Frontal cortex (tissue), 4 donors: ENCODE measurements around the gene TXNRD3. TPM values are rescaled to one million over a fixed set of nuclear protein-coding genes. Genes with fewer than 3 reads are reported as not detected.
"Not testable (repeated sequence)": the region's sequence is repeated elsewhere in the genome, so short reads cannot be mapped to it uniquely, and the experiment has no call there.

ENCODE experiments used
- DNase-seq, 2 donors: peaks; one replicate each; pipeline ENCODE4 v3.0.0; 2012; ENCODE audit warnings: low spot score in 2 of 2
- FAIRE-seq: peaks from 2 replicates; lab custom pipeline; 2012; peaks lifted over from hg19 to GRCh38; lab: Jason Lieb, UNC
- total RNA-seq: library from RNA; depleted of rRNA; stranded (reverse); fragments of >200 nt; gene quantifications from one replicate; pipeline ENCODE4 v1.2.3, GENCODE V29; 2014
- donor health status: control.
- donor health status: control.
- donor health status: control.

TXNRD3 gene
- total RNA-seq, 1 donor from 2014 or later, result 19.2 TPM

DNA sequence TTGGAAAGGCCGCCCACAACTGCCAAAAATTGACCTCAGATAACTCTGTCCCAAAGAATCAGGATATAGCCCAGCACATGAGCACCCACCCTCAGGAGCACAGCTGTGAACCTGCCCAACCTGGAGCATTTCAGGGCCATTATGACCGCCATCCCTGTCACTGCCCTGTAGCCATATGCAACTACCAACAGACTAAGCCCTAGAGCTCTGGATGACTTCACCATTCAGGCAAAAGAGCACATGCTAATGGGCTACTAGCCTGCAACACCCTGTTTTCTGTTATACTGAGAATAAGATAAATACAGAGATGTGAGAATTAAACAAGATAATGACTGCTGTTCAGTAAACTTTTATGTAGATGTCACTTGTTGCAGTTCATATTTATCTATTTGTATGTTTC lies 45.0 kb downstream of the TXNRD3 start:
- FAIRE-seq (no peak), DNase-seq (no peak)

DNA sequence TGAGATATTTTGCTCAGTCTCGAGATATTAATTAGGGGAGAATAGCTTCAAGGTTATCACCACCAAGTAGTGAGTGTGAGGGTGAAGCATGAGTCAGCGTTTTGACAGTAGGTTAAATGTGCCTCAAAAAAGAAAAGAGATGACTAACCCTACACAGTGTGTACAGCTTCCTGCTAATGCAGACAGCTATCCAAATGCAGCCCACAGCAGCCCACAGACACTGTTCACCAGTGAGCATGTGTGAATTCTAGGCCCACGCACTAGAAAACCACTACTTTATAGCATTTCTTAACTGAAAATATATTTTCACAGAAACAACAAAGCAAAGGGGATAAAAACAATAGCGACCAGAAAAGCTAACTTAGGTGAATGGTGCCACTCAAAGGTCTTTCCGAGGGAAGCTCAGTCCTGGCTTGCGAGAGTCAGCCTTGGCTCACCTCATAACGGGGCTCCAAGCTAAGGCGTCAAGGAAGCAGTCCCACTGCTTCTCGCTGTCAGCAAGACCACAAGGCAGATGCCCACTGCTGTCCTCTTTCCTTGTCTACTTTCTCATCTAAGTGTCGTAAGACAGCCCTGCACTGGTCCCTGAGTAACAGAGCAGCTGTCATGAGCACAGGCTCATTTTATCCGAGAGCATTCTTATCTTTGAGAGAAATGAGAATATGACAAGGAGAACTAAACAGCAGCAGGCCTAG lies 47.6 kb downstream of the TXNRD3 start:
- peak in 1 of 2 donors; percentile 20 for DNase-seq
- FAIRE-seq, result no peak

DNA sequence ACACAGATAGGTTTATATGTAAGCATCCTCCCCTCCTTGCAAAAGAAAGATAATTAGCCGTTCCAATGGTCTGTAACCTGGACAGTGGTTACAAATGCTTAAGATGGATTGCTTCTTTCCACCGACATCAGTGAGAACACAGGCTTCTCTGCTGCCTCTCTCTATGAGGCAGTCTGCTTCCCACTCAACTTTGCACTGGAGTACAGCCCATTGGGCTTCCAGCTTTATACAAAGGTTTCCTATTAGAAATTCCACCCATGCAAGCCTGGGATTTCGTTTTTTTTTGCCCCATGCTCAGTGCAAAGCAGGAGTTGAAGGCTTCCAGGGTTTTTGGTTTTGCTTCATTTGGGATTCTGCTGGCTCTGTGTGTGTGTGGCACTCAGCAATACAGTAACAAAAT lies 48.9 kb downstream of the TXNRD3 start:
- FAIRE-seq, result no peak
- peak in 1 of 2 donors; percentile 9 for DNase-seq

DNA sequence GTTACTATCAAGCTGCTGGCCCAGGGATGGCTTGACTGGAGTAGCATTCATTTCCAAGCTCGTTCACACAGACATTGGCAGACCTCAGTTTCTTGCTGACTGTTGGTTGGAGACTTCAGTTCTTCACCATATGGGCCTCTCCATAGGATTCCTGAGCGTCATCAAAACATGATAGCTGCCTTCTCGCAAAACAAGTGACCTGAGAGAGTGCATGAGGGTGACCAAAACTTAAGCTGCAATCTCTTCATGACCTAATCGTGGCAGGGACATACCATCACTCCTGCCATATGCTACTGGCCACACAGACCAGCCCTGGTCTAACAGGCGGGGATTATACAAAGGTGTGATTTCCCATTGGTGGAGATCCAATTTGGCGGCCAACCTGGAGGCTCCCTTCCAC lies 50.2 kb downstream of the TXNRD3 start:
- FAIRE-seq (no peak), DNase-seq (no peak)

DNA sequence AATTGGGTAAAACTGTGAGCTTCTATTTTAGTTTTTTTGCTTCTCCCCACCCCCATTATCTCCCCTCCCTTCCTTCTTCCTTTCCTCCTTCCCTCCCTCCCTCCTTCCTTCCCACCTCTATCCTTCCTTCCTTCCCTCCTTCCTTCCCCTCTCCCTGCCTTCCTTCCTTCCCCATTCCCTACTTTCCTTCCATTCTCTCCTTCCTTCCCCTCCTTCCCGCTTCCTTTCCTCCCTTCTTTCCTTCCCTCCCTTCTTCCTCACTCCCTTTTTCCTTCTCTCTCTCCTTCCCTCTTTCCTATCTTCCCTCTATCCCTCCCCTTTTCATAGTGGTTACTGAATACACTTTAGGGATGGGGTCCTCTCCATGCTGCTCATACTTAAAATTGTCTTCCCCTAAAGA lies 55.8 kb downstream of the TXNRD3 start:
- FAIRE-seq, result no peak
- no peak for DNase-seq

DNA sequence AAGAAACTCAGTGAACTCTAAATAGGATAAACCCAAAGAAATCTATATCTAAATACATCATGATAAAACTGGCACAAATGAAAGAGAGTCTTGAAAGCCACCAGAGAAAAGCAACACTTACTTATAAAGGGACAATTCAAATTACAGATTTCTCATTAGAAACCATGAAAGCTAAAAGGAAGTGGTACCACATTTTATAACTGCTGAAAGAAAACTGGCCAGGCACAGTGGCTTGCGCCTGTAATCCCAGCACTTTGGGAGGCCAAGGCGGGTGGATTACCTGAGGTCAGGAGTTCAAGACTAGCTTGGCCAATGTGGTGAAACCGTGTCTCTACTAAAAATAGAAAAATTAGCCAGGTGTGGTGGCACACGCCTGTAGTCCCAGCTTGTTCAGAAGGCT lies 59.4 kb downstream of the TXNRD3 start:
- not testable (repeated sequence) for DNase-seq, FAIRE-seq

DNA sequence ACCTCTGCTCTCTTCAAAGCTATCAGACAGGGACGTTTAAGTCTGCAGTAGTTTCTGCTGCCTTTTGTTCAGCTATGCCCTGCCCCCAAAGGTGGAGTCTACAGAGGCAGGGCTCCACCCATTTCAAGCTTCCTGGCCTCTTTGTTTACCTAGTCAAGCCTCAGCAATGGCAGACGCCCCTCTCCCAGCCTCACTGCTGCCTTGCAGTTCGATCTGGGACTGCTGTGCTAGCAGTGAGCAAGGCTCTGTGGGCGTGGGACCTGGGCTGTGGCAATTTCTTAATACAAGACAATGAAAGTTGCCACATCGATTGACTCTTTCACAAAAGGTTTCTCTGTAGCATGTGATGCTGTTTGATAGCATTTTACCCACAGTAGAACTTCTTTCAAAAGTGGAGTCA lies 63.4 kb downstream of the TXNRD3 start:
- not testable (repeated sequence) for DNase-seq, FAIRE-seq

DNA sequence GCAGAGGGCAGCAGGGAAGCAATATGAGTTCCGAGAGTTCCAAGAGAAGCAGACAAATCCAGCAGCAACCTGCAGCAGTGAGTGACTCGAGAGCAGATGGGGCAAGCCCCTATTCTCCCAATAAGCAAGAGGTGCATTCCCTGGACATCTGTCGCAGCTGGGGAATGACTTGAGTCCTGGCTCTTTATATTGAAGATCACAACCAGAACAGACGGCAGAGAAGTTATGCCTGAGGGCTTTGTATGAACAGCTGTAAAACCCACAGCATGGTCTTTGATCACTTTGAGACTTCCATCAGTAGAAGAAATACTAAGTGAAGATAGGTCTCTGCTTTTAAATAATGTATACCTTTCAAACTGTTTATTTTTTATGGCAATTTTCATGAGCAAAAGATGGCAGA lies 72.6 kb downstream of the TXNRD3 start:
- DNase-seq (no peak), FAIRE-seq (no peak)

DNA sequence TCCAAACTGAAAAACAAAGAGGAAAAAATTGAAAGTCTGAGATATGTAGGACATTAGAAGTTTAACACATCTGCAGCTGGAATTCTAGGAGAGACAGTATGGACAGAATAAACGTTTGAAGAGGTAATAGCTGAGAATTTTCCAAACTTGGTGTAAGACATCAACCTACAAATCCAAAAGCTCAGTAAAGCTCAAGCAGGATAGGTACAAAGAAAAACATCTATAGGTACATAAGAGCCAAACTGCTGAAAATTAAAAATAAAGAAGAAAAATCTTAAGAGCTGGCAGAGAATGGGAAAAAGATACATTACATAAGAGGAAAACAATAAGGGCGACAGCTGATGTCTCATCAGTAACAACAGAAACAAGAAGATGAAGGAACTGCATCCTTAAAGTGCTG lies 73.4 kb downstream of the TXNRD3 start:
- no peak for DNase-seq
- FAIRE-seq, result no peak

DNA sequence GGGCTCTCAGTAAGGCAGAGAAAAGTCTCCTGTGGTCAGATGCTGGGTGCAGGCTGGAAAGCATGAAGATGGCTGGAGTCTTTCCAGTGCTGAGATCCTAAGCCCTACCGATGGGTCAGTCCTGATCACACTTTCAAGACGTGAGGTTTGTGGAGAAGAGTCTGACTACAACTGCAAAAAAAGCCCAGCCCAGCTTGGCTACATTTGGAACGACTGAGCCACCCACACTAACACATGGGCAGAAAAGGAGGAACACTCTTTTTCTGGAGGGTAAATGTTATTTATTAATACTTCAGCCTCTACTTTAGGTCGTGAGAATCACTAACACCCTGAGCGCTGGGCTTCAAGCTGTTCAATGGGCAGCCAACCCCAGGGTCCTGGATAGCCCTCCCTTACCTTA lies 74.2 kb downstream of the TXNRD3 start:
- DNase-seq (no peak), FAIRE-seq (no peak)

DNA sequence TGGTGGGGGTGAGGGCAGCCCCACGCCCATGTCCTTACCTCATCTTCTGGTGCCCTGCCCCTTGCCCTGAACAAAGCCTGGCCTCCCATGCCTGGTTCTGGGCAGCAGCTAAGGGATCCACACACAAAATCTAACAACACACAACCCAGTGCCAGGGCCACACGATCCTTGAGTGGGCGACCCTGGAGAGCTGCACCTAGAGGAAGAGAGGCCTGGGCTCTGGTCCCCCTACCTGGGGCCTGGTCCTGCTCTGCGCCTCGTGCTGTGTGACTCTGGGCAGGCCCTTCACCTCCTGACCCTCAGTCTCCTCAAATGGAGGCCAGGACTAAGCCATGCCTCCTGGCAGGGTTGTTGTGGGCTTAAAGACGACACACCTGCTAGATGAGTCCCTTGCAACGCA lies 76.2 kb downstream of the TXNRD3 start:
- FAIRE-seq, result no peak
- no peak for DNase-seq

DNA sequence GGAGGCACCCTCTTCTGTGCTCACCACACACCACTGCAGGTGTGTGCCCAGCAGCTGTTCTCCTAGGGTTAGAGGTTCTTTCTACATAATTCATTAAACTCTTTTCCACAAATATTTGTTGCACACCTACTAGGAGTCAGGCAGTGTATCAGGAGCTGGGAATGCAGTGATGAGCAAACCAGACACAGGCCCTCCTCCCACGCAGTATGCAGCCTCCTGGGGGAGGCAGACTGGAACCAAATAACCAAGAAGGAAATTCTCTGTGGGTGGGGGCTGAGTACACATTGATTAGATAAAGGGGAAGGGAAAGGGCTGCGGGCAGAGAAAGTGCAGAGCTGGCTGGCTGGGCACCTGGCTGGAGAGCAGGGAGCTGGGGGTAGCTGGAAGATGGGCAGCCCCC lies 77.7 kb downstream of the TXNRD3 start:
- DNase-seq (no peak), FAIRE-seq (no peak)

DNA sequence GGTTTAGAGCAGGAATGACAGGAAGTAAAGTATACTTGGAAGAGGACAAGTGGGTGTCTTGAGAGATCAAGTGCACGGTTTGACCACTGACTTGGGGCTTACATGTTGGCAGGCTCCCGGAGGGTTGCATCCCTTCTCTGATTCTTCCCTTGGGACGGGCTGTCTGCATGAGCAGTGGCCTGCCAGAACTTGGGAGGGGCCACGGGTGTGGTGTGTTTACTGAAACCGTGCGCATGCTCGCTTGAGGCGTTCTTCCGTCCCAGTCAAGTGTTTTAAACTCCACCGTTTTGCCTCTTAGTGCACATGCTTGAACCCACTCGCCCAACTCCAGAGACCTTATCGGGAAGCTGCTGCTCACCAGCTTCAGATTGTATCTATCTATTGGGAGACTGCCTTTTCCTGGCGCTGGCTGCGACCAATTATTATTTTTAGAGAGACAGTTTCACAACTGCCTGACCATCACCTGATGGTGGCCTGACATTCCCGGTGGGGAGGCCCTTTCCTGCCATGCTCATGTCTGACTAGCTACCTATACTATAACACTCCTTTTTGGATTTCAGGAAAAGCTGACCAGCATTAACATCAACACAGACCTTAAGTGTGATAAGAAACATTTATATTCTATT lies 81.3 kb downstream of the TXNRD3 start:
- no peak for FAIRE-seq

DNA sequence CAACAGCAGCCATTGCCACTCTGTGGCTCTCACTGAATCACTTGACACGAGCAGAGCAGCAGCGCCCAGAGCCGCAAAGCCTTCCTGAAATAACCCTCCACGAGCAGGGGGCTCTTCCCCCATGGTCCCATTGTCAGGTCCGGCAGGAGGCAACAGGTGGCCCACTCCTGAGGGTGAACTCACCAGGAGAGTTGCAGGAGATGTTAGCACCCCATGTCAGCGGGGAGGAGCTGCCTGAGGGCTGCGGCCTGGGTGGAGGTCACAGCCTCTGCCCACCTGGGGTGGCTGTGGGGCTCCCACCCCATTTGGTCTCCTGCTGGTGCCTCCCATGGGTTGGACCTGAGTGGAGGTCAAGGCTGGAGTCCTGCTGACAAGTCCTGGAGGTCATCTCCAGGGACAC lies 83.8 kb downstream of the TXNRD3 start:
- no peak for FAIRE-seq
- DNase-seq, result no peak

More for the DNA sequence above, 81.3 kb downstream of the TXNRD3 start:
- no peak for DNase-seq

DNA sequence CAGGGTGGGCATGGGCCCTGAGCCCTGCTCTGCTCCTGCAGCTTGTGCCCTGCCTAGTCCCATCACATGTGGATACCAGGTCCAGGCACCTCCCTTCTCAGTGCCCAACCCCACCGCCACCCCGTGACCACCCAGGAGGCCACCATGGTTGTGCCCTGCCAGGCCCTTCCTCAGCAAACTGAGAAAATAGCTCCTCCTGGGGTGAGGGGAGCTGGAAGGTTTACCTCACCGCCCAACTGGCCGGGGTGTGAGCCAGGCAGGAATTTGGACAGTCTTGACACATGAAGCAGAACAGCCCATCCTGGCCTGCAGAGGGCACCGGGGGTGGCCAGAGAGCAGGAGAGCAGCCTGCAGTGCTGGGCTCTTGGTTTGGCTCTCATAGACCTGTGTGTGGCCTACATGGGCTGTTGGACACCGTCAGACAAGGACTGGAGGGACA lies 84.8 kb downstream of the TXNRD3 start:
- no peak for FAIRE-seq
- no peak for DNase-seq

DNA sequence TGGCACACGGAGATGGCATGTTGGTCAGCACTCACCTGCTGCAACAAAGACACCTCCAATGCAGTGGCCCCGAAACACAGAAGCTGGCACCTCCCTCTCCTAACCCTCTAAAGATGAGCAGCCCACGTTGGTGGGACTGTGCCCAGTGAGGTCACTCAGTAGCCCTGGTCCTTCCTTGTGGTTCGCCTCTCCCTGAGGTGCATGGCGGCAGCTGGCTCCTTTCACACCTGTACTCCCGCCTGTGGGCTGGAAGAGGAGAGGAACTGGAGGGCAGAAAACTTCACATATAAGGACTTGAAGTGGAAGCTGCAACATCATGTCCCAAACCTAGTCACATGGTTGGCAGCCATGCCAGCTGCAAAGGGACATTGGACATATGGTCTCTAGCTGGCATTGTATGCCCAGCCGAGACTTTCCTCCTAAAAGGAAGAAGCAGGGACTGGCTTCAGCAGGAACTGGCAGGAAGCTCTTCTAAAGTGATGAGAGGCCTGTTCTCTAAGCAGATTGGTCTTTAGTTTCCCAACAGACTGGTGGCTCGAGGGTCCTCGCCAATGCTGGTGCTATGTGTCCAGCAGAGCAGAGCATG lies 85.4 kb downstream of the TXNRD3 start:
- no peak for DNase-seq

DNA sequence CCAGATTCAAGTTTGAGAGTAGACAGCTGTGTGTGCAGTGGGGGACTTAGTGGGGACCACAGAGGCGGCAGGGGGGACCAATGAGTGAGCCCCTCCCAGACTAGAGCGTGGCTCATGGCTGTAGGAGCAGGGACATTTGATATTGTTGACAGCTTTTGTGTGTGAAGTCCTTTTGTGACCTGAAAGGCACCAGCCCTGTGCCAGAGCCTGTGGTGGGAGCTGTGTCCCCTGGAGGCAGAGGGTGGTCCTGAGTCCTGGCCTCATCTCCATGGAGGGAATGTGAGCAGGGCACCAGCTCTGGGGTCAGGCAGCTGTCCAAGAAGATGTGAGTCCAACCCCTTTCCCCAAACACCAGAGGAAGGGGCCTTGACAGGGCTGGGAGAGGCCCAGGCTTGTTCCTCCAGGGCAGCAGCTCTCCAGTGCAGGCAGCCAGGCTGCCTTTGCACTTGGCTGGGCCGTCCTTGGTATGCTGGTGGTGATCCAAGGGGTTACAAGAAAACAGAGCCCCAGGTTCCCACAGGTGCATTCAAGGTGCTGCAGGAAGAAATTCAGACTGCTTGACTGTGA lies 86.1 kb downstream of the TXNRD3 start:
- FAIRE-seq (no peak), DNase-seq (no peak)

More for the DNA sequence above, 85.4 kb downstream of the TXNRD3 start:
- no peak for FAIRE-seq

DNA sequence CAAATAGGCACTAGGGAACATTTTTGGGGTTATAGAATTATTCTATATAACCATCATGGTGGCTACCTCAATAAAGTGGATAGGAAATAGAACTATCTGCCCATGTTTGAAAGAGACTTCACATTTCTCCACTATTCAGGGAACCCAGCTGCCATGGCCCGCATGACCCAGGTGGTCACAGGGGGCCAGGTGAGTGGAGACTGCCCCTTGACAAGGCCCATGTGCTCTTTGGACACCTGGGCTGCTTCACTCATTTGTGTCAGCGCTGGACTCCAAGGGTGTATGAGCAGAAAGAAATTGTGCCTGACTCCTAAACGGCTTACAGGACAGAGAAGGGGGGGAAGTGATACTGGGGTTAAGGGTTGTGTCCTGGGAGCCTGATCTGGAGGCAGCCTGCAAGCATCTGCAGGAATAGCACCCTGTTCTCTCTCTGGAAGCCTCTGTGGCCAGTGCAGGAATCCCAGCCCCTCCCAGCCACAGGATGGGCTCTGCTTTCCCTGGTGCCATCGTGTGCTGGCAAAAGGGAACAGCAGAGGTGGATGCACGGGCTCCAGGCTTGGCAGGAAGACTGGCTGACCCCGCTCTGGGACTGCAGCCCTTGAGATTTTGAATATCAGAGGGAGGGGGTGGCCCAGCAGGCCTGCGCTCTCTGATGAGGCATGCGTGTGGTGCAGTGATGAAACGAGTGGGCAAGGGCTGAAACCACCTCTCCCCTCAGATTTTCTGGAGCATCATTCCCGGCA lies 87.1 kb downstream of the TXNRD3 start:
- no peak for DNase-seq
- FAIRE-seq, result no peak

DNA sequence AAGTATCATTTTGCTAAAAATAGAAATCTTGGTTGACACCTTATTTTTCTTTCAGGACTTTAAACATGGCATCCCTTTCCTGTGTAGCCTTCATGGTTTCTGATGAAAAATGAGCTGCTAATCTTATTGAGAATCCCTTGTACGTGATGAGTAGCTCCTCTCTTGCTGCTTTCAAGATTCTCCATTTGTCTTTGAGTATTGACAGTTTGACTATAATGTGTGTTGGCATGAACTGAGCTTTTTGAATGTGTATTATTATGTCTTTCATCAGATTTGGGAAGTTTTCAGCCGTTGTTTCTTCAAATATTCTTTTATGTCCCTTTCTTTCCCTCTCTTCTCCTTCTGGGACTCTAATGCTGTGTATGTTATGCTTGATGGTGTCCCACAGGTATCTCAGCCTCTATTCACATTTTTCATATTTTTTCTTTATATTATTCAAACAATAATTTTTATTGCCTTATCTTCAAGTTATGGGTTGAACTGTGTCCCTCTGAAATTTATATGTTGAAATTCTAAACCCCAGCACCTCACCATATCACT lies 92.1 kb downstream of the TXNRD3 start:
- FAIRE-seq (no peak), DNase-seq (no peak)
